ENCODE results near the gene MYO9B.
"Not testable (repeated sequence)": the region's sequence is repeated elsewhere in the genome, so short reads cannot be mapped to it uniquely, and the experiment has no call there.

Gene MYO9B

DNA sequence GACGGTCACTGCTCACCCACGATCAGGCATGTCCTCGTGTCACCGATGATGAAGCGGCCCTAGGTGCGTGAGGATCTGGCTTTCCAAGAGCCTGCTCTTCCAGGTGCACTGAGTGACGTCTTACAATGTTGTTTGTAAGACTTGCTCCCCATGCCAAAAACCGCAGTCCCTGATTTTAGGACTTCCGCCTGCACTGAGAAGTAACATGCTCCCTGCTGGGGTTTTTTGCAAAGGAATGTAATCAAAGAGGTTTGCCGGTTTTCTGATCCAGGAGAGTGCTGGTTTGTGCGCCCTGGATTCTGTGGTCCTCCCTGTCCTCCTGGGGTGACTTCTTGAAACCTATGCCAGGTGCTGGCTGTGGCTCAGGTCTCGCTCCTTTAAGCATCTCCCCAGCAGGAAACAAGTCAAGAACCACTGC, 38.8 kb downstream of the MYO9B start:
- no peak for DNase-seq

DNA sequence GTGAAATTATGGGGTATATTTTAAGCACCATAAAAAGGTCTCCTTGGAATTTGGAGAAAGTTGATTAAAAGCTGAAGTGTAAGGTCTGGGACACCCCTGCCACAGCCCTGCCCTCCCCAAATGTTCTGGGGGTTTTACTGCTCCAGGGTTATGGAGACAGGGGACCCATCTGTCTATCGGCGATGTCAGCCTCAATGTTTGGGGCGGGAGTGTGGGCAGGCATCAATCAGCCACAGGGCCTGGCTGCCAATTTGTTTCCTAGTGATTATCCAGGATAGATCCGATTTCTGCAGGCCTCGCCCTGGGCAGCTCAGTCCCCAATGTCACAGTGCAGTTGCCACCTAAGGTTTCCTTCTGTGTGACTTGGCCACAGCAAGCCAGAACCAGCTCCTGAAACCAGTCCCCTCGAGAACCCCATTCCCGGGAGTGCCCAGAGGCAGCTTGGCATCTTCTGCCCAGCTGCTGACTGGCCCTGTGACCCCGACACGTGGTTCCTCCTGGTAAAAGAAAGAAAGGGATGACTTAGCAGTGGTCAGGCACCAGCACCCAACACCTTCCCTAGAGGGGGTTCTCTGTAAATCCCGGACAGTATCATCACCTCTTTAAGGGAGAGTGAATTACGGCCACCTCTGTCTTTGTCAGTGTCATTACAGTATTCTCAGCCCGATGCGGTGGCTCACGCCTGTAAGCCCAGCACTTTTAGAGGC, 41.6 kb downstream of the MYO9B start:
- DNase-seq, result no peak

DNA sequence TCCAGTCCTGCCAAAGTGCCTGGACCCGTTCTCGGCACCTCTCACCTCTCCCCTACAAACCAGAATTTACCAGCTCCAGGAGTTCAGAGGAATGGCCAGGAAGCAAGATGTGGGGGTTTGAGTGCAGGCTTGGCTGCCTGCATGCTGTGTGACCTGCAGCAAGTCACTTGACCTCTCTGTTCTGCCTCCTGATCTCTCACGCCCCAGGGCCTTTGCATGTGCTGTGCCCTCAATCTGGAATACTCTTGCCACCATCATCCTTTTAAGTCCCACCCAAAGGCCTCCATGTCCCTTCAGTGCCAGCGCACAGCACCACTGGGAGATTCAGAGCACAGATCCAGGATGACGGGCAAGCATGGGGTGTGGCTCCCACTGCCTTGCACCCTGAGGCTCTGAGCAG, 43.4 kb downstream of the MYO9B start:
- no peak for DNase-seq

DNA sequence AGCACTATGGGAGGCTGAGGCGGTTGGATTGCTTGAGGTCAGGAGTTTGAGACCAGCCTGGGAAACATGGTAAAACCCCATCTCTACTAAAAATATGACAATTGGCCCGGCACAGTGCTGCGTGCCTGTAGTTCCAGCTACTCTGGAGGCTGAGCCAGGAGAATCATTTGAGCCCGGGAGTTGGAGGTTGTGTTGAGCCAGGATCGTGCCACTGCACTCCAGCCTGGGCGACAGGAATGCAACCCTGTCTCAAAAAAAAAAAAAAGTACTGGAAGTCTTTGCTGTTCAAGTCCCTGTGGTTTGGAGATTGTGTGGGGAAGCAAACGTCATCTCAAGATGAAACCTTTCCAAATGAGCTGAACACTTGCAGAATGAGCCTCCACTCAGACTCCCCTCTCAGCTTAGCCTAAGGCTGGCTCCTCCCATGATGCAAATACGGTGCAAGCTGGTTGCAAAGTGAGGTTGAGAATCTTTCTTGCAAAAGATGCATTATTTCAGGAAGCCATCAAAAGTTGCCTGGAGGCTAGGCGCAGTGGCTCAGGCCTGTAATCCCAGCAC, 46.2 kb downstream of the MYO9B start:
- DNase-seq, result no peak

DNA sequence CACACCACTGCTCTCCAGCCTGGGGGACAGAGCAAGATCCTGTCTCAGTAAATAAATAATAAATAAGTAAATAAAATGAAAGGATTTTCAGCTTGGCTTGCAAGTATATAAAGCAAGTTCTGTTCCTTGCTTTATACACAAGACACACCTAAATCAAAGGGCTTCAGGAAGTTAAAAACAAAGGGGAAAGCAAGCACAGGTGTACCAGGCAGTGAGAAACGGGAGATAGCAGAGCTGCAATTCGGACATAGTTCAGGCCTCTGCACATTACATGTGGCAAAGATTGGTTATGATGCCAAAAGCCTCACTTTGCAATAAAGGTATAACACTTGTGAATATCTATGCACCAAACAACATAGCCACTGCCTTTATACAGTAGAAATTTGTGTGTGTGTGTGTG, 47.5 kb downstream of the MYO9B start:
- DNase-seq, result no peak

DNA sequence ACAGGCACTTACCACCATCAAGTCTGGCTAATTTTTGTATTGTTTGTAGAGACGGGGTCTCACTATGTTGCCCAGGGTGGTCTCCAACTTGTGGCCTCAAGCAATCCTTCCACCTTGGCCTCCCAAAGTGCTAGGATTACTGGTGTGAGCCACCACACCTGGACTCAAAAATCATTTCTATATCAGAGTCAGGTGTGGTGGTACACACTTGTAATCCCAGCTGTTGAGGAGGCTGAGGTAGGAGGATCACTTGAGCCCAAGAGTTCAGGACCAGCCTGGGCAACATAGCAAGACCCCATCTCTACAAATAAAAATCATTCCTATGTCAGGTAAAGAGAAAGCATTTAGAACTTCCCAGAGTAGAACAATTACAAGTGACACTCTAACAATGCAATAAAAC, 48.4 kb downstream of the MYO9B start:
- DNase-seq, result no peak

DNA sequence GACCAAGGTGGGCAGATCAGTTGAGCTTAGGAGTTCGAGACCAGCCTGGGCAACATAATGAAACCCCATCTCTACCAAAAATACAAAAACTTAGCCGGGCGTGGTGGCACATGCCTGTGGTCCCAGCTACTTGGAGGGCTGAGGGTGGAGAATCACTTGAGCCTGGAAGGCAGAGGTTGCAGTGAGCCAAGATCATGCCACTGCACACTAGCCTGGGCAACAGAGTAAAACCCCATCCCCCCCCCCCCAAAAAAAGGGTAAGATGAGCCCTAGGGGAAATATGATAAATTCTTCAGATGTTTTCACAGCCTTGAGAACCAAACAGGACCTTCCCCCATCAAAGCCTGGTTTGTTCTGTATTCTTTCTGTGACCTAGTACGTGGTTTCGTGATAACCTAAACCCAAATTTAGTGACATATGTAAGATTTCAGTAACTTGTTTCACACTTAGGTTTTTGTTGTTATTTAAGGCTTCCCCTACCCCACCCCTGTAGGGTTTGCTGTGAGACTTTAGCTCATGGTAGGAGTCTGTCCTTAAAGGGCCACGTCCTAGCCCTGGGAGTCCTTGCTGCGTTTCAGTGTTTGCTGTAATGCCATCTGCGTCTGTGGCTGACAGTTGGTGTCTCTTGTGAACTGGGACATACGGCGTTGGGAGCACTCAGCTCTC, 49.6 kb downstream of the MYO9B start:
- DNase-seq, result no peak

DNA sequence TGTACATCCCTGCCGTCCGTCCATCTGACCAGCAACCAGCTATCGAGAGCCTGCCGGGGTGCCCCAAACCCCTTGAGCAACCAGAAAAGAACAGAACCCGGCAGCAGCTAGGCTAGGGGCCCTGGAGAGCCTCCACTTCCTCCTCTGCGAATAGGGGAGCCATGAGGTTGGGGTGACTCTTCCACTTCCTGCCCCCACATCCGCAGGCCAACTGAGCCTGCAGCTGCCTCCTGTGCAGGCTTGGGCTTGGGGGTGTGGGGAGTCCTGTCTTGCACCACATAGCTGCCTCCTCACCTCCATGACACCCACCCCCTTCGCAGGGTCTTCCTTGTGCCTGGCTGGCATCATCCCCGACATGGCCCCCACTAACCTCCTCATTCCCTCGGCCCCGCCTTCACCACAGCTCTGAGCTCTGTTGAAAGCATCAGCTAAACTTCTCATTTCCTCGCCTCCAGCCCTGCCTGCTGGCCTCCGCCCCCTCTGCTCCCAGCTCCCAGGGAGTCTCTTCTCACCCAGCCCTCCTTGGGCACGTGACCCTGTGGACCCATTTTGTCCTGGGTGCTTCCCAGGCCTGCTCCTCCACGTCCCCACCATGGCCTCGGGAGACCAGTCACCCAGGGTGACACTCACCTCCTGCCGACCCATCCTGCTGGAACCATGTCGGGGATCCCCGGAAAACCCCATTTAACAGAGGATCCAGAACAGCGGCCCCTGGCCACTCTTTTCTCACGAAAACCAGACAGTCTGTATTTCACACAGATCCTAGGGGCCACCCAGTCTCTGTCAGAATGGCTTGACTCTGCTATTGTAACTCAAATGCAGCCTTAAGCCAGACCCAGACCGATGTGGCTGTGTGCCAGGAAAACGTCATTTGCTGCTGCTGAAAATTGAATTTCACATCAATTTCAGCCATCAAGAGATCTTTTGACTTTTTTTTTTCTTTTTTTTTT, 50.4 kb downstream of the MYO9B start:
- DNase-seq, result peak; percentile 67

DNA sequence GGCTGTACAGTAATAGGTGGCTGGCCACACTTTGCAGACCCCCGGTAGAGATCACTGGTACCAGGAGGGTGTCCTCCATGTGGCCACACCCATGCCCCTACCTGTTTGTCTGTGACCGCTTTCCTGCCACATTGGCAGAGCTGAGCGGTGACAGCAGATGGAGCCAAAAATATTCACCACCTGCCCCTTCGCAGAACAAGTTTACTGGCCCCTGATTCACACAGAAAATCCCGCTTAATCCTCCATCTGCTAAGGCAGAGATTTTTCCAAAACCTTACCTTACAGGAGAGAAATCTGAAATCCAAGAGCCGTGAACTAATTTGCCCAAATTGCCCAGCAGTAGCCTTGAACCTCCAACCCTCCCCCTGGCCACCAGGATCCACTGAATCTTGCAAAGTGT, 52.1 kb downstream of the MYO9B start:
- no peak for DNase-seq

DNA sequence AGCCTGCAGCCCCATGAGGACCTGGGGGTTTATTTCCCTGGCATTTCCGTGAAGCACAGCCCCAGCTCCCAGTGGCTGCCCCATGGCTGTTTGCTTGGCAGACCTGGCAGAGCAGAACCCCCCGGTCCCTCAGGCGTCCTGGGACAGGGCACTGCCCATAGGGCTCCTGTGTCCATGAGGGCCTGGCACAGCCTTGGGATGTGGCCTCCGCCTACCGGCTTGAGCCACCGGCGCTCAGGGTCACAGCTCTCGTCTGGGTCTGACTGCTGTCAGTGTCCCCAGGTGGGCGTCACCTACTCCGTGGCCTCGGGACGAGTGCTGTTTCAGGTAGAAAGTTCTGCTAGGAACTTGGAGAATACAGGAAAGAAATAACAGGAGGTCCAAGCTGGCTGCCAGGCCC, 52.8 kb downstream of the MYO9B start:
- DNase-seq, result no peak

DNA sequence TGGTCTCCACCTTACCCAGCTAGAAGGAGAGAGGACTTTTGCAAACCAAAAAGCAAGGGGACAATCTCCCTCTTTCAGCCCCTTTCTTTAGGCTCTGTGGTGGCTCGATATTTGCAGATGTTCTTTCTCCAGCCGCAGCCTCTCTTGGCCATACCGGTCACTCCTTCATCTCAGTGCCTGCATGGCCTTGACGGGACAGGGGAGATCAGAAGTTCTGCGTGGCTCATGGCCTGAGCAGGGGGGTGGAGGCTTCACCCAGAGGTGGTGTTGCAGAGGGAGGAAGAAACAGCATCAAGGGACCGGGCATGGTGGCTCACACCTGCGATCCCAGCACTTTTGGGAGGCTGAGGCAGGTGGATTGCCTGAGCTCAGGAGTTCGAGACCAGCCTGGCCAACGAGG, 53.2 kb downstream of the MYO9B start:
- no peak for DNase-seq

DNA sequence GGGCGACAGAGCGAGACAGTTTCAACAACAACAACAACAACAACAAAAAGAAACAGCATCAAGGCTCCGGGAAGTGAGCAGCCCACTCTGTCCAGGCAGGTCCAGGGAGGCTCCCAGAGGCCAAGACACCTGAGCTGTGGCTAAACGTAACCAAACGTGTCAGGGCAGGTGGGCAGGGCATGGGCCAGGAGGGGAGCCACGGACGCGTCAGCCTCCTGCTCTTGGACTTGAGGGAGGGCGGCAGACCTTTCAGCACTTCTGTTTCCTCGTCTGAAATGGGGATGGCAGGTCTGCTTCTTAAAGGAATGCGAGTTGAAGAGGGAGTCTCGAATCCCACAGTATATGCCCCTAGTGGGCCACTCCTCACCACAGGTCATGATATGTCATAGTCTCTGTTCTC, 53.8 kb downstream of the MYO9B start:
- DNase-seq, result no peak

DNA sequence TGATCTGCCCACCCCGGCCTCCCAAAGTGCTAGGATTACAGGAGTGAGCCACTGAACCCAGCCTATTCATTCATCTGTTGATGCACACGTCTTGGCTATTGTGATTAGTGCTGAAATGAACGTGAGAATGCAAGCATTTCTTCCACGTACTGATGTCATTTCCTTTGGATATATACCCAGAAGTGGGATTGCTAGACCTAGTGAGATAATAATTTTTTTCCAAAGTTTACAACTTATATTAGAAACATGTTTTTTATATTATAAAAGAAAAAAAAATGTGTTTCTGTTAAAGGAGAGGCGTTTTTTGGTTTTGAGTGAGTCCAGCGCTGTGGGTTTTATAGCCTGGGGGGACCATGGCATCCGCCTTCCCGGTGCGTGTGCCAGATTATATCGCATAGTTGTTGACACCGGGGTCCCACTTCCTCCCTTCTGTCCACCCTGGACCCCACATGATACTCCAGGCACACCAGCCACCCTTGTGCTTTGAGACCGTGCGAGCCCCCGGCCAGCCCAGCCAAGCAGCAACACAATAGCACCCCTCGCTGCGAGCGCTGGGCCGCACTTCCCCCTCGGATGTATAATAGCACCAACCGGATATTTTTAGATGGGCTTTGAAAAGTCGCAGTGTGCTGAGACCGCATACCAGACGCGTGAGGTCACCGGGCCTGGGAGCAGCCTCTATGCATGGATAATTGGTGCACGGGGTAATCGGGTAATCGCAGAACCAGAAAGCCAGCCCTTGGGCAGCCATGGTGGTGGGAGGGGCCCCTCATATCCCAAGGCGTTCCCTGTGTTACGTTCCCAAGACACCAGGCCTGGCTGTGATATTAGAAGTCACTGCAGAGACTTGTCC, 59.6 kb downstream of the MYO9B start:
- no peak for DNase-seq

DNA sequence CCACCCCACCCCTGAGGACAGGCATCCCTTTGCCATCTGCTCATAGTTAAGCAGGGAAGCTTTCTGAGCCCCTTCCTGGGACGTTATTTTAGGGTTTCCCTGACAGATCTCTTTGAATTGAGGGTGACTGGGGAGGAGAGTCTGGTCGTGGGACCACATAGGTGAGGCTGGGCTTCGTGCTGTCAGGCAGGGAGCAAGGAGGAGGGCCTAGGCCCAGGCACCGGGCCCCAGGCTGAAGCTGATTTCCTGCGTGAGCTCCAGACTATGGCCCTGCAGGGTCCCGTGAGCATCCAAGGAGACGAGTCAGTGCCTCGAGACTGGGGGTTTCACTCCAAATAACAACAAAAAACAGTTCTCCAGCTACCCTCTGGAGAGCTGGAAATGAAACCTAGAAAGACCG, 60.4 kb downstream of the MYO9B start:
- no peak for DNase-seq

DNA sequence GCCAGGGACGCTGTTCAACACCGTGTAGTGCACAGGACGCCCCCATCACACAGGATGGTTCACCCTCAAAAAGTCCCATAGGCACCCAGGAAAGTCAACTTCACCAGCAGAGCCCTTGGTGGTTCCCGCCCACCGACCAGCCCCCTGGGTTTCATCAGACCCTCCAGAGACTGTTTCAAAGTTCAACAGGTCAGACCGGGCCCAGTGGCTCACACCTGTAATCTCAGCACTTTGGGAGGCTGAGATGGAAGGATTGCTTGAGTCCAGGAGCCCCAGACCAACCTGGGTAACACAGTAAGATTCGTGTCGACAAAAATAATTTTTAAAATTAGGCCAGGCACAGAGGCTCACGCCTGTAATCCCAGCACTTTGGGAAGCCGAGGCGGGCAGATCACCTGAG, 61.0 kb downstream of the MYO9B start:
- DNase-seq, result no peak

DNA sequence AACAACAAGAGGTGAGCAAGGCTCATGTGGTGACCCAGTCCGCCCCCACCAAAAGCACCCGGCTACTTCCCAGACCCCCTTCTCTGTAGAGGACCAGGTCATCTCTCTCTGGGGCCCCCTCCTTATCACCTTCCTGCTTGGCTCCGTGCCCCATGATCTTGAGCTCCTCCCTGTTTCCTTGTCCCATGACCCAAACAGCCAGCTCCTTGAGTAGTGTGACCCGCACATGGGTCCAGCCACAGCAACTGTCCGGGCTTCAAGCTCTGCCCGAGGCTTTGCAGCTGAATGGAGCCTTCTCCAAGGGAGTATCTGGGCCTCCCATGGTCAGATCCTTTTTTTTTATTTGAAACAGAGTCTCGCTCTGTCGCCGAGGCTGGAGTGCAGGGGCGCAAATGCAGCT, 61.8 kb downstream of the MYO9B start:
- DNase-seq, result no peak

DNA sequence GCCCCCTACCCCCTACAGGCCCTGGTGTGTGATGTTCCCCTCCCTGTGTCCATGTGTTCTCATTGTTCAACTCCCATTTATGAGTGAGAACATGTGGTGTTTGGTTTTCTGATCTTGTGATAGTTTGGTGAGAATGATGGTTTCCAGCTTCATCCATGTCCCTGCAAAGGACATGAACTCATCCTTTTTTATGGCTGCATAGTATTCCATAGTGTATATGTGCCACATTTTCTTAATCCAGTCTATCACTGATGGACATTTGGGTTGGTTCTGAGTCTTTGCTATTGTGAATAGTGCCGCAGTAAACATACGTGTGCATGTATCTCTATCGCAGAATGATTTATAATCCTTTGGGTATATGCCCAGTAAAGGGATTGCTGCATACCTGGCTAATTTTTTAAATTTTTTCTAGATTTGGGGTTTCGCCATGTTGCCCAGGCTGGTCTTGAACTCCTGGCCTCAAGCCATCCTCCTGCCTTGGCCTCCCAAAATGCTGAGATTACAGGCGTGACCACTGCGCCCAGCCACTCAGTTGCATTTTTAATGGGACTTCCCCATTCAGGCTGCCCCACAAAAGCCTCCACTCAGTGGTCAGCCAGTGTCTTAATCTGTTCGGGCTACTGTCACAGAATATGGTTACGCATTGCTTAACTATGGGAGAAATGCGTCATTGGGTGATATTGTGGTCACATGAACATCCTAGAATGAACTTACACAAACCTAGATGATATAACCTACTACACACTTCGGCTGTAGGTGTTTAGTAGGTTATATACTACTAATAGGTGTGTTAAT, 62.7 kb downstream of the MYO9B start:
- not testable (repeated sequence) for DNase-seq

DNA sequence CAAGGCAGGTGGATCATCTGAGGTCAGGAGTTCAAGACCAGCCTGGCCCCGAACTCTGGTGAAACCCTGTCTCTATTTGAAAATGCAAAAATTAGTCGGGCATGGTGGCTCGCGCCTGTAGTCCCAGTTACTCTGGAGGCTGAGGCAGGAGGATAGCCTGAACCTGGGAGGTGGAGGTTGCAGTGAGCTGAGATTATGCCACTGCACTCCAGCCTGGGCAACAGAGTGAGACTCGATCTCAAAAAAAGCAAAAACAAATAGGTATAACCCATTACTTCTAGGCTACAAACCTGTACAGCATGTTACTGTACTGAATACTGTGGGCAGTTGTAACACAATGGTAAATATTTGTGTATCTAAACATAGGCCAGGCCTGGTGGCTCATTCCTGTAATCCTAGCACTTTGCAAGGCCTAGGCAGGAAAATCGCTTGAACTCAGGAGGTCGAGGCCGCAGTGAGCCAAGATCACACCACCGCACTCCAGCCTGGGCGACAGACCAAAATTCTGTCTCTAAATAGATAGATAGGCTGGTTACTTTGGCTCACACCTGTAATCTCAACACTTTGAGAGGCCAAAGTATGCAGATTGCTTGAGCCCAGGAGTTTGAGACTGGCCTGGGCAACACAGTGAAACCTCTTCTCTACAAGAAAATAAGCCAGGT, 63.5 kb downstream of the MYO9B start:
- no peak for DNase-seq

DNA sequence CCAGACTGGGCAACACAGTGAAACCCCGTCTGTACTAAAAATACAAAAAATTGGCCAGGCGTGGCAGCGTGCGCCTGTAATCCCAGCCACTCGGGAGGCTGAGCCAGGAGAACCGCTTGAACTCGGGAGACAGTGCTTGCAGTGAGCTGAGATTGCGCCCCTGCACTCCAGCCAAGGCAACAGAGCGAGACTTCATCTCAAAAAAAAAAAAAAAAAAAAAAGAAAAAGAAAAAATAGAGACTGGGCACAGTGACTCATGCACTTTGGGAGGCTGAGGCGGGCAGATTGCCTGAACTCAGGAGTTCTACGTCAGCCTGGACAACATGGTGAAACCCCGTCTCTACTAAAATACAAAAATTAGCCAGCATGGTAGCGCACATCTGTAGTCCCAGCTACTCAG, 69.2 kb downstream of the MYO9B start:
- not testable (repeated sequence) for DNase-seq

DNA sequence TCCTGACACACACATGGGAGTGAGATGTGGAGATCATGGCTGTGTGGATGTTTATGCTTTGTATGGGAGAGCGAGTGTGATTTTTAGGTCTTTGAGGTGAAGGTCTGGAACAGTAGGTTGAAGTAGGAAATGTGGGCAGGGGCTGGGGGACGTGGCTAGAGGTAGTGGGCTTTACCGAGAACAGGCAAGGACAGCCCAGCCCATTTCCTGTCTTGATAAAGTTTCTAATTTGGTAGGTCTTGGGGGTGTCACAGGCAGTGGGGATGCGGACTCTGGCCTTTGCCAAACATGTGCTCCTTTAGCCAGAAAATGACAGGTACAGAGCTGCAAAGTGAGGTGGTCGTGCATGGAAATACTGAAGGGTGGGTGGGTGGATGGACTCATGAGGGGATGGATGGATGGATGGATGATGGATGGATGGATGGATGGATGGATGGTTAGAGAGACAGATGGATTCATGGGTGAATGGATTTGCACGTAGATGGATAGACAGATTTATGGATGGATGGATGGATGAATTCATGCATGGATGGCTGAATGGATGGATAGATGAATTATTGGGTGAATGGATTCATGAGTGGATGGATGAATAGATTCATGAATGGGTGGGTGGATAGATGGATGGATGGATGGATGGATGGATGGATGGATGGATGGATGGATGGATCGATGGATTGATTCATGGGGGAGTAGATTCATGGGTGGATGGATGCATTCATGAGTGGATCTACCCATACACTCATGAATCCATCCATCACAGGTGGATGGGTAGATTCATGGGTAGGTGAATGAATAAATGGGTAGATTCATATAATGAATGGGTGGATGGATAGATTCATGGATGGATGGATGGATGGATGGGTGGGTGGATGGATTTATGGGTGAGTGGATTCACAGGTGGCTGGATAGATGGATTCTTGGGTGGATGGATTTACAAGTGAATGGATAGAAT, 70.2 kb downstream of the MYO9B start:
- DNase-seq, result no peak

Data from T-helper 9 cell (primary cell).